NCI-H748 treated with DMSO at 0.1 percent for 48 hours (cell line): ENCODE results near the gene PHKB.
"Not testable (repeated sequence)": the region's sequence is repeated elsewhere in the genome, so short reads cannot be mapped to it uniquely, and the experiment has no call there.

Experiments used
- DNase-seq: peaks from one replicate; lab custom pipeline; 2025; lab: John Stamatoyannopoulos, UW

Gene PHKB

GRCh38 chr16:47460711-47461597, at the start of gene PHKB, which contains the start of gene ITFG1:
TSS of gene PHKB (plus strand) at chr16:47461331. CDS start at chr16:47461351, 20 bp downstream.
TSS of gene ITFG1 (minus strand) at chr16:47461063. CDS start at chr16:47461045, 18 bp downstream.
- DNase-seq = peak; percentile 58

GRCh38 chr16:47413041-47413440, 48.1 kb upstream of the PHKB start:
- no peak for DNase-seq

GRCh38 chr16:47416869-47417268, 44.3 kb upstream of the PHKB start:
- no peak for DNase-seq

GRCh38 chr16:47424846-47425245, 36.3 kb upstream of the PHKB start:
- DNase-seq = no peak

- no peak for DNase-seq
Observed at GRCh38 chr16:47426806-47427205, 34.3 kb upstream of the PHKB start.

GRCh38 chr16:47431960-47432359, 29.2 kb upstream of the PHKB start:
- no peak for DNase-seq

- not testable (repeated sequence) for DNase-seq
Observed at GRCh38 chr16:47434274-47434673, 26.9 kb upstream of the PHKB start.

- DNase-seq = not testable (repeated sequence)
Observed at GRCh38 chr16:47440066-47440465, 21.1 kb upstream of the PHKB start.

- not testable (repeated sequence) for DNase-seq
Observed at GRCh38 chr16:47442884-47443283, 18.2 kb upstream of the PHKB start.

GRCh38 chr16:47446431-47446830, 14.7 kb upstream of the PHKB start:
- no peak for DNase-seq

- DNase-seq = no peak
Observed at GRCh38 chr16:47448830-47449575, 12.1 kb upstream of the PHKB start.

- no peak for DNase-seq
Observed at GRCh38 chr16:47449788-47450187, 11.3 kb upstream of the PHKB start.

GRCh38 chr16:47458331-47458730, 2.8 kb upstream of the PHKB start:
- no peak for DNase-seq

GRCh38 chr16:47459603-47460002, 1.5 kb upstream of the PHKB start:
- DNase-seq = no peak

GRCh38 chr16:47460359-47460710, 796 bp upstream of the PHKB start:
- no peak for DNase-seq

- DNase-seq = peak; percentile 3
Observed at GRCh38 chr16:47461598-47462266, 601 bp downstream of the PHKB start.

- DNase-seq = no peak
Observed at GRCh38 chr16:47463771-47464624, 2.9 kb downstream of the PHKB start.

- no peak for DNase-seq
Observed at GRCh38 chr16:47465919-47466630, 4.9 kb downstream of the PHKB start.

- DNase-seq = no peak
Observed at GRCh38 chr16:47467501-47467900, 6.4 kb downstream of the PHKB start.

GRCh38 chr16:47468070-47468689, 7.0 kb downstream of the PHKB start:
- DNase-seq = not testable (repeated sequence)
